ENCODE measurements around the gene E2F3. TPM values are rescaled to one million over a fixed set of nuclear protein-coding genes. Genes with fewer than 3 reads are reported as not detected.

The E2F3 gene
- total and polyA plus RNA-seq, 2 donors (not counting 3 experiments of a cell fraction or from before 2014, with no cell fraction given): 8.6 to 22.0 TPM

DNA sequence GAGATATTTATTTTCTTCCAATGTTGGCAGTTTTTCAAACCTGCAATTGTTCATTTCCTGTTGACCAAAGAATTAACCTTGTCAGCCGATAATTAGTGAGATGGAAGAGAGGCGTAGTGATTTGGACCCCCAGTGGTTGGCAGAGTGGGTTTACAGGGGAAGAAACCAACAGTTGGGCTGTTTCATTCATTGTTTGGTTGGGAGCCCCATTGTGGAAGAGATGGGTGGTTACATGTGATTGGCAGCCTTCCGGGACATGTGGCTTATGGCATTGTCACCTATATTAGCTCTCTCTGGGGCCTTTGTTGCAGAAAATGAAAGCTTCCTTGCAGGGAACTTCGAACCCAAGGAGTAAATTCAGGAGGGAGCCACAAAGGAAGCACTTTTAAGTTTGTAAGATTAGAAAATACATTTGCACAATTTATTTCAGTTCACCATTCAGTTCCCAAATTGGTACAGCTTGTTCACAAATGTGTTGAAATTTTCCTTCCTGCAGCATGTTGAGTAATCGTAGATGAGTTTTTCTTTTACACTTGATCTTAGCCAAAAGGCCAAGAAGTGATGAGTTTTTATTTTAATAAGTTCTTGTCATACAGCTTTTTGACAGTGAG, 82.3 kb downstream of the E2F3 start:
- no peak overlapping the region for H3K4me3 ChIP-seq (replicated peaks in 1 of 3; ENCODE audit: insufficient read depth in 1 of 3, low read depth in 1 of 3, low read length in 3 of 3)
- no peak overlapping the region for H3K9ac ChIP-seq (replicated peaks; ENCODE audit: extremely low read depth, insufficient read depth, low read length)
- CTCF ChIA-PET: interaction anchor here (0.9 kb wide), 1 partner anchor 80 kb away, joined by 5 read pairs; no protein-coding TSS in a partner anchor
- H3K36me3 ChIP-seq (ENCODE audit: control insufficient read depth in 2 of 2, extremely low read depth in 1 of 2, insufficient read depth in 2 of 2, low read length in 2 of 2): peaks cover 12 to 16% of the 10 kb centered on the region in 2 experiments
- no peaks in the 10 kb centered on the region for H3K27me3 ChIP-seq (ENCODE audit: control insufficient read depth in 2 of 2, insufficient read depth in 2 of 2, low read length in 2 of 2)
- BruUV-seq (replicated peaks): no TSS peak
- no peak overlapping the region for H3K27ac ChIP-seq (ENCODE audit: insufficient read depth, low read depth, low read length)
- intact Hi-C loops (cut with micrococcal nuclease) (loop anchor here (5.0 kb wide), 1 partner anchor 82 kb away; the partner anchor contains the start of gene E2F3), dilution Hi-C loops (cut with MboI; ENCODE audit: extremely low pct_ligation_motif_present, low sequenced_read_pairs) (no loop called here)
- peaks cover 3% of the 10 kb centered on the region for H3K9me1 ChIP-seq (replicated peaks; ENCODE audit: control insufficient read depth, extremely low read depth, insufficient read depth, low read length)
- peaks cover 4% of the 10 kb centered on the region for H3K4me1 ChIP-seq (ENCODE audit: control insufficient read depth, extremely low read depth, insufficient read depth, low read length)
- H3K9me3 ChIP-seq (replicated peaks; ENCODE audit: control insufficient read depth, insufficient read depth, low read length): no peaks in the 10 kb centered on the region
- DNase-seq (ENCODE audit: low read depth, low spot score) (no peak), FAIRE-seq (no peak)
- no peaks in the 10 kb centered on the region for H4K20me1 ChIP-seq (replicated peaks; ENCODE audit: control insufficient read depth, extremely low read depth, insufficient read depth, low read length)
- no peak overlapping the region for H2AFZ ChIP-seq (ENCODE audit: low read depth, low read length)
- no peak for TF ChIP-seq EZH2 (IDR thresholded peaks at IDR 0.05; ENCODE audit: borderline replicate concordance, low read depth, low read length, severe bottlenecking)
- no peak for TF ChIP-seq GATA2 (IDR thresholded peaks at IDR 0.05; ENCODE audit: insufficient read depth, insufficient read length, low read depth, low read length)
- TF ChIP-seq FOS (IDR thresholded peaks at IDR 0.05; ENCODE audit: borderline replicate concordance, insufficient read depth, low read length): no peak
- no peak for TF ChIP-seq MYC (IDR thresholded peaks at IDR 0.05; ENCODE audit: low read depth, low read length)
- TF ChIP-seq POLR2AphosphoS5 (IDR thresholded peaks at IDR 0.05; ENCODE audit: insufficient read depth, low read depth, low read length): no peak
- no peak for TF ChIP-seq POLR2A (IDR thresholded peaks at IDR 0.05; ENCODE audit: low read depth, low read length)
- TF ChIP-seq, protein P1, sequence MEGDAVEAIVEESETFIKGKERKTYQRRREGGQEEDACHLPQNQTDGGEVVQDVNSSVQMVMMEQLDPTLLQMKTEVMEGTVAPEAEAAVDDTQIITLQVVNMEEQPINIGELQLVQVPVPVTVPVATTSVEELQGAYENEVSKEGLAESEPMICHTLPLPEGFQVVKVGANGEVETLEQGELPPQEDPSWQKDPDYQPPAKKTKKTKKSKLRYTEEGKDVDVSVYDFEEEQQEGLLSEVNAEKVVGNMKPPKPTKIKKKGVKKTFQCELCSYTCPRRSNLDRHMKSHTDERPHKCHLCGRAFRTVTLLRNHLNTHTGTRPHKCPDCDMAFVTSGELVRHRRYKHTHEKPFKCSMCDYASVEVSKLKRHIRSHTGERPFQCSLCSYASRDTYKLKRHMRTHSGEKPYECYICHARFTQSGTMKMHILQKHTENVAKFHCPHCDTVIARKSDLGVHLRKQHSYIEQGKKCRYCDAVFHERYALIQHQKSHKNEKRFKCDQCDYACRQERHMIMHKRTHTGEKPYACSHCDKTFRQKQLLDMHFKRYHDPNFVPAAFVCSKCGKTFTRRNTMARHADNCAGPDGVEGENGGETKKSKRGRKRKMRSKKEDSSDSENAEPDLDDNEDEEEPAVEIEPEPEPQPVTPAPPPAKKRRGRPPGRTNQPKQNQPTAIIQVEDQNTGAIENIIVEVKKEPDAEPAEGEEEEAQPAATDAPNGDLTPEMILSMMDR (IDR thresholded peaks at IDR 0.05; ENCODE audit: extremely low read depth in 1 of 2, insufficient read depth in 1 of 2, low read depth in 1 of 2, low read length in 2 of 2): no peak
- TF ChIP-seq, protein P2, sequence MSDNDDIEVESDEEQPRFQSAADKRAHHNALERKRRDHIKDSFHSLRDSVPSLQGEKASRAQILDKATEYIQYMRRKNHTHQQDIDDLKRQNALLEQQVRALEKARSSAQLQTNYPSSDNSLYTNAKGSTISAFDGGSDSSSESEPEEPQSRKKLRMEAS (IDR thresholded peaks at IDR 0.05; ENCODE audit: insufficient read depth, insufficient read length): no peak
- TF ChIP-seq JUN (IDR thresholded peaks at IDR 0.05; ENCODE audit: borderline replicate concordance, insufficient read depth, insufficient read length, low read depth): no peak
- no peak overlapping the region for H3K4me2 ChIP-seq (ENCODE audit: insufficient read depth, low read length)
- POLR2A ChIA-PET: no interaction called here
- H3K79me2 ChIP-seq (ENCODE audit: control insufficient read depth, insufficient read depth, low read length): peaks cover 3% of the 10 kb centered on the region
